HFFc6 (cell line): Measurements from ENCODE around the gene CAPN14. TPM values are rescaled to one million over a fixed set of nuclear protein-coding genes. Genes with fewer than 3 reads are reported as not detected.

ENCODE experiments used
- DNase-seq: peaks from one replicate; pipeline ENCODE4 v3.0.0-alpha.2; 2018
- H3K27ac Mint-ChIP-seq: 2 replicates; pipeline ENCODE4 v1.8.0; 2020; ENCODE audit warnings: mild to moderate bottlenecking, mixed read lengths
- H3K27me3 Mint-ChIP-seq: 2 replicates; pipeline ENCODE4 v1.8.0; 2021; ENCODE audit warnings: mild to moderate bottlenecking, moderate library complexity, mixed read lengths; ENCODE audit not compliant: insufficient read depth
- H3K36me3 Mint-ChIP-seq: 2 replicates; pipeline ENCODE4 v1.8.0; 2021; ENCODE audit warnings: low read depth, mixed read lengths
- H3K4me1 Mint-ChIP-seq: 2 replicates; pipeline ENCODE4 v1.8.0; 2020; ENCODE audit warnings: low read depth, mixed read lengths
- H3K4me3 Mint-ChIP-seq: 2 replicates; pipeline ENCODE4 v1.8.0; 2020; ENCODE audit warnings: mild to moderate bottlenecking, moderate library complexity, mixed read lengths
- H3K9me3 Mint-ChIP-seq: 2 replicates; pipeline ENCODE4 v1.8.0; 2020; ENCODE audit warnings: mild to moderate bottlenecking, mixed read lengths
- total RNA-seq, 6 experiments: library from RNA; stranded (reverse); fragmentation: NEBNext Ultra II Directional; extraction: Animal tissue kit (Norgen Biotek cat#: 25700); gene quantifications; 2 replicates in 1 of 6; 3 replicates in 5 of 6; pipeline ENCODE4 v1.2.3, GENCODE V29; 2021
- TF ChIP-seq, protein P1 (sequence below): fragments of 200-600 bp; sonication (generic); IDR thresholded peaks from 2 replicates; pipeline ENCODE4 v1.5.0; 2021; ENCODE audit warnings: antibody characterized with exemption, mild to moderate bottlenecking

CAPN14 gene
- total RNA-seq, 6 experiments from 2014 or later, result 0.06 to 0.14 (median 0.07) TPM

DNA sequence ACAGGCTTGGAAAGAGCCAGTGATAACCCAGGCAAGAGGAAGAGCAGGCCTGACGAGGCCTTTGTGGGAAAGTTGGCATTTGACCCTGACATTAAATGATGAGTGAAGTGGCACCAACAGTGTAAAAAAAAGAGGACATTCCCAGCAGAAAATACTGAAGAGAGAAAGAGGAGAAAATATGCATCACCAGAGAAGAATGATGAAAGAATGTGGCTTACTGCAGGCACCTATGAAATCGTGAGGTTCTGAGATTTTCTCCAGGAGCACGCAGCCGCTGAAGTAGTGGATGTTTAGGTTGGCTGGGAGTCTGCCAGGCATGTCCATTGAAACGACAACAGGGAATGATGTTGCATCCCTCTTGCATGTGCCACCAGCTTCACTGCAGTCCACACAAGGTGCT, 30.4 kb upstream of the CAPN14 start:
- H3K27me3 Mint-ChIP-seq, result peaks cover 2% of the 10 kb centered on the region; the same call in 1 of the 2 replicates
- H3K27ac Mint-ChIP-seq, result no peak overlapping the region
- peaks cover 35% of the 10 kb centered on the region for H3K36me3 Mint-ChIP-seq
- TF ChIP-seq, protein P1, sequence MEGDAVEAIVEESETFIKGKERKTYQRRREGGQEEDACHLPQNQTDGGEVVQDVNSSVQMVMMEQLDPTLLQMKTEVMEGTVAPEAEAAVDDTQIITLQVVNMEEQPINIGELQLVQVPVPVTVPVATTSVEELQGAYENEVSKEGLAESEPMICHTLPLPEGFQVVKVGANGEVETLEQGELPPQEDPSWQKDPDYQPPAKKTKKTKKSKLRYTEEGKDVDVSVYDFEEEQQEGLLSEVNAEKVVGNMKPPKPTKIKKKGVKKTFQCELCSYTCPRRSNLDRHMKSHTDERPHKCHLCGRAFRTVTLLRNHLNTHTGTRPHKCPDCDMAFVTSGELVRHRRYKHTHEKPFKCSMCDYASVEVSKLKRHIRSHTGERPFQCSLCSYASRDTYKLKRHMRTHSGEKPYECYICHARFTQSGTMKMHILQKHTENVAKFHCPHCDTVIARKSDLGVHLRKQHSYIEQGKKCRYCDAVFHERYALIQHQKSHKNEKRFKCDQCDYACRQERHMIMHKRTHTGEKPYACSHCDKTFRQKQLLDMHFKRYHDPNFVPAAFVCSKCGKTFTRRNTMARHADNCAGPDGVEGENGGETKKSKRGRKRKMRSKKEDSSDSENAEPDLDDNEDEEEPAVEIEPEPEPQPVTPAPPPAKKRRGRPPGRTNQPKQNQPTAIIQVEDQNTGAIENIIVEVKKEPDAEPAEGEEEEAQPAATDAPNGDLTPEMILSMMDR, result no peak
- H3K4me1 Mint-ChIP-seq, result peaks cover 28% of the 10 kb centered on the region
- H3K4me3 Mint-ChIP-seq, result no peak overlapping the region
- no peak for DNase-seq
- no peaks in the 10 kb centered on the region for H3K9me3 Mint-ChIP-seq

DNA sequence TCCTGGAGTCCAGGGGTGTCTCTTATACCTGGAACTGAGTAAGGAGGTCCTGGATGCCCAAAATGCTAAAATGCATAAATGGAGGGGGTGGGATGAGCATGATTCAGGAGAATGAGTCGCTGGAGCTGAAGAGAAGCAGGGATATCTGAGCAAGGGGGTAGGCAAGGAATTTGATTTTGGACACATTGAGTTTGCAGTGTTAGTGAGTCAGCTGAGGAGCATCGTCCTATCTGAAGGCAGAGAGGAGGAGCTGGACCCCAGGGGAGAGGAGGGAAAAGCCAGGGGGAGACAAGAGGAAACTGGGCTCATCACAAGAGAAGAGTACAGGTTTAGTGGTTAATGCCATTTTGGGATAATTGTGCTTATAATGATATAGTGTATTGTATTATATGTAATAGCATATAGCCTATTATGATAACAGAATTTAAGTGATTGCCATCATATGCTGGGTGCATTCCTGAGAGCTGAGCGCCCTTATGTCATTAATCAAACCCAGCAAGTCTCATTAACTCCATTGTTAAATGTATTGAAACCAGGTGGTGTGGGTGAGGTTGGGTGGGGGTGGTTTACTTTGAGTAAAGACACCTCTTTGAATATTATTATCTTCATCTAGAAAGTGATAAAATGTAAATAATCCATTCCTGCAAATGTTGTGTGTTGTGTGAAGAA, 29.0 kb upstream of the CAPN14 start:
- DNase-seq, result peak; percentile 32
- H3K27ac Mint-ChIP-seq, result peak overlapping the region; percentile 15; the same call in 1 of the 2 replicates
- no peaks in the 10 kb centered on the region for H3K27me3 Mint-ChIP-seq
- peak overlapping the region; percentile 21 for H3K4me3 Mint-ChIP-seq
- TF ChIP-seq, protein P1, result no peak
- H3K4me1 Mint-ChIP-seq, result peaks cover 28% of the 10 kb centered on the region
- no peaks in the 10 kb centered on the region for H3K9me3 Mint-ChIP-seq
- peaks cover 40% of the 10 kb centered on the region for H3K36me3 Mint-ChIP-seq

DNA sequence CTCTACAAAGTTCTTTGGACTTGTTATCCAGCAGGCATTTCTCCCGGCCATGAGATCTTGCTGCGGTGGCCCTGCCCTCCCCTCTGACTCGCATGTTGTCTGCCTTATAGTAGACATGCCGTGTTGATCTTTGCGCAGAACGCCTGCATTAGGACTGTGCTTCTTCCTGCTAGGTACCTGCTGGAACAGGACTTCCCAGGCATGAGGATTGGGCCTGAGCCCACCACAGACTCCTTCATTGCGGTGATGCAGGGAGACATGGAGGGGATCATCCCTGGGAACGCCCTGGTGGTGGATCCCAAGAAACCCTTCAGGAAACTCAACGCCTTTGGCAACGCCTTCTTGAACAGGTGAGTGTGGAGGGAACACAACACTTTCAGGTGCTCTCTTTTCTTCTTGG, 26.8 kb upstream of the CAPN14 start:
- no peaks in the 10 kb centered on the region for H3K9me3 Mint-ChIP-seq
- TF ChIP-seq, protein P1, result no peak
- H3K27ac Mint-ChIP-seq, result no peak overlapping the region
- no peak overlapping the region for H3K4me3 Mint-ChIP-seq
- no peaks in the 10 kb centered on the region for H3K27me3 Mint-ChIP-seq
- H3K4me1 Mint-ChIP-seq, result peaks cover 49% of the 10 kb centered on the region
- DNase-seq, result no peak
- H3K36me3 Mint-ChIP-seq, result peaks cover 39% of the 10 kb centered on the region

DNA sequence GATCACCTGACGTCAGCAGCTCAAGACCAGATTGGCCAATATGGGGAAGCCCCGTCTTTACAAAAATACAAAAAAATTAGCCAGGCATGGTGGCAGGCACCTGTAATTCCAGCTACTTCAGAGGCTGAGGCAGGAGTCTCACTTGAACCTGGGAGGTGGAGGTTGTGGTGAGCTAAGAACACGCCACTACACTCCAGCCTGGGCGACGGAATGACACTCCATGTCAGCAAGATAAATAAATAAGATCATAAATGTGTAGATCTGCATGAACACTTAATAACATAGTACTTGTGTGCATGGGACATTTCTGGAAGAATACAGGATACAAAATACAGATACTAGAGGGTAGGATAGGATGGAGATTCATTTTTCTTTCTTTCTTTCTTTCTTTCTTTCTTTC, 25.7 kb upstream of the CAPN14 start:
- Mint-ChIP-seq H3K4me3 (no peak overlapping the region), H3K9me3 (no peaks in the 10 kb centered on the region), H3K36me3 (peaks cover 35% of the 10 kb centered on the region), H3K27me3 (peaks cover 2% of the 10 kb centered on the region; the same call in 1 of the 2 replicates), H3K4me1 (peaks cover 56% of the 10 kb centered on the region), H3K27ac (no peak overlapping the region)
- TF ChIP-seq, protein P1, result no peak
- no peak for DNase-seq

GRCh38 chr2:31241625-31242270, 24.4 kb upstream of the CAPN14 start:
- Mint-ChIP-seq H3K9me3 (no peaks in the 10 kb centered on the region), H3K27ac (no peak overlapping the region), H3K27me3 (peaks cover 2% of the 10 kb centered on the region; the same call in 1 of the 2 replicates), H3K4me3 (no peak overlapping the region), H3K4me1 (peaks cover 52% of the 10 kb centered on the region), H3K36me3 (peaks cover 27% of the 10 kb centered on the region)
- TF ChIP-seq, protein P1, result no peak
- no peak for DNase-seq
